ENCODE measurements around the gene CCDC18.
A peak's percentile ranks its signal among the peaks of the same experiment; 100 is the strongest.
"Not testable (repeated sequence)": the region's sequence is repeated elsewhere in the genome, so short reads cannot be mapped to it uniquely, and the experiment has no call there.

CCDC18 gene

GRCh38 chr1:93244298-93245069 lies 64.0 kb downstream of the CCDC18 start:
- DNase-seq = no peak

- DNase-seq = no peak
These were observed 71.4 kb downstream of the CCDC18 start for GRCh38 chr1:93251966-93252365.

GRCh38 chr1:93252598-93252997 lies 72.1 kb downstream of the CCDC18 start:
- no peak for DNase-seq

GRCh38 chr1:93253516-93253915 lies 73.0 kb downstream of the CCDC18 start:
- no peak for DNase-seq

GRCh38 chr1:93255222-93256079 lies 74.9 kb downstream of the CCDC18 start:
- peak; percentile 89 for DNase-seq

GRCh38 chr1:93256433-93256832 lies 75.9 kb downstream of the CCDC18 start:
- DNase-seq = no peak

GRCh38 chr1:93257889-93258288 lies 77.4 kb downstream of the CCDC18 start:
- no peak for DNase-seq

- not testable (repeated sequence) for DNase-seq
These were observed 80.2 kb downstream of the CCDC18 start for GRCh38 chr1:93260726-93261125.

- no peak for DNase-seq
These were observed 82.1 kb downstream of the CCDC18 start for GRCh38 chr1:93262645-93263044.

GRCh38 chr1:93268888-93269287 lies 88.4 kb downstream of the CCDC18 start:
- not testable (repeated sequence) for DNase-seq

GRCh38 chr1:93275262-93275633 lies 94.7 kb downstream of the CCDC18 start:
- DNase-seq = not testable (repeated sequence)

- no peak for DNase-seq
These were observed 95.2 kb downstream of the CCDC18 start for GRCh38 chr1:93275634-93276295.

GRCh38 chr1:93277530-93277929 lies 97.0 kb downstream of the CCDC18 start:
- not testable (repeated sequence) for DNase-seq

GRCh38 chr1:93283496-93283895 lies 103.0 kb downstream of the CCDC18 start:
- no peak for DNase-seq

GRCh38 chr1:93288558-93288957 lies 108.0 kb downstream of the CCDC18 start:
- DNase-seq = peak; percentile 15

GRCh38 chr1:93296555-93297154 lies 116.1 kb downstream of the CCDC18 start:
- DNase-seq = no peak

- no peak for DNase-seq
These were observed 120.6 kb downstream of the CCDC18 start for GRCh38 chr1:93301131-93301530.

- no peak for DNase-seq
These were observed 121.6 kb downstream of the CCDC18 start for GRCh38 chr1:93302078-93302477.

GRCh38 chr1:93304716-93305138 lies 124.2 kb downstream of the CCDC18 start:
- peak; percentile 65 for DNase-seq

GRCh38 chr1:93306920-93307319 lies 126.4 kb downstream of the CCDC18 start:
- no peak for DNase-seq

GRCh38 chr1:93313026-93313425 lies 132.5 kb downstream of the CCDC18 start:
- DNase-seq = no peak

- no peak for DNase-seq
These were observed 136.7 kb downstream of the CCDC18 start for GRCh38 chr1:93317207-93317606.

- no peak for DNase-seq
These were observed 137.4 kb downstream of the CCDC18 start for GRCh38 chr1:93317943-93318342.

Data from HCEC 1CT (cell line).